ENCODE measurements around the gene PLEKHG4. TPM values are rescaled to one million over a fixed set of nuclear protein-coding genes. Genes with fewer than 3 reads are reported as not detected.

The PLEKHG4 gene
- total and polyA plus RNA-seq, 10 of the 15 experiments (the other 5 are each of a cell fraction or from before 2014, with no cell fraction given): 0.14 to 2.6 (median 0.99) TPM

DNA sequence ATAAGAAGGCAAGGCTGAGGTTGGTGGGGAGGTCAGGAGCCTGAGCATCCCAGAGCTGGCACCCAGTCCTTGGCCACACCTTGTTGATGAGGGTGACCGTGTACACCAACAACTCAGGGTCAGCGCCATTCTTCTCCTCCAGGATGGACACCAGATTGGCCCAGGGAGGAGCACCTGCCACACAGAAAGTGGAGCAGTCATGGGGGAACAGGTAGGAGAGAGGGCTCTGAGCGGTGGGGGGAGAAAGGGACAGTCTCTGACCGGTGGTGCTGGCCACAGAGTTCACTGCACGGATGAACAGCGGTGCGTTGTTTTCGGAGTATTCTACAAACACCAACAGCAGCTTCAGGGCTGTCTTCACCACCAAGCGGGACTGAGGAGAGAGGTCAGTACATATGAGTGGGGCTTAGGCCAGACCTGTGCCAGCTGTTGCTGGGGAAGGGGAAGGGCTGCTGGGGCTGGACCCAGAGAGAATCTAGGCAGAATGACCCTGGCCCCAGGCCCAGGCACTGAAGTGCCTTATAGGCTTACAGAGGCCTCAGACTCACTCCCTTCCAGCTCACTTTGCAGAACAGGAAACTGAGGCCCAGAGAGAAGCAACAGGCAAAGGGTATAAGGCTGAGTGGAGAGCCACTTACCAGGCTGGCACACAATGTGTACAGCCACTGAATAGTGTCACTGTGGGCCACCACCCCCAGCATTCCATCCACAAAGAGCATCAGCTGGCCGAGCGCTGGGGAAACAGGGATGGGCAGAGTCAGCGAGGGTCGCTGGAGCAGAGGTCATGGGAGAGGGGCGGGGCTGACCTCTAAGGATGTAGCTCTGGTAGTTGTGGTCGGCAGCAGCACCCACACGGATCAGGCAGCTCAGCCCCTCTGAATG is 41.7 kb upstream of the PLEKHG4 start:
- ATAC-seq (no peak), DNase-seq (ENCODE audit: low read depth, low spot score) (no peak), FAIRE-seq (no peak)
- no peaks in the 10 kb centered on the region for H3K9me3 ChIP-seq (replicated peaks; ENCODE audit: control insufficient read depth, insufficient read depth, low read length)
- in situ Hi-C loops (cut with MboI) (no loop called here), intact Hi-C loops (cut with micrococcal nuclease; ENCODE audit: unreplicated experiment) (no loop called here)
- peaks cover 20 to 33% of the 10 kb centered on the region in 2 experiments; a peak in 3 of 4 replicates for H3K36me3 ChIP-seq (ENCODE audit: control insufficient read depth in 2 of 2, insufficient read depth in 2 of 2, low read length in 1 of 2)
- TF ChIP-seq BHLHE40 (IDR thresholded peaks at IDR 0.05; ENCODE audit: borderline replicate concordance in 1 of 2, low read depth in 2 of 2, low read length in 1 of 2) (no peak), NR2C2 (IDR thresholded peaks at IDR 0.05; ENCODE audit: borderline replicate concordance, control insufficient read depth, insufficient read length, low read depth) (no peak), NFIC (IDR thresholded peaks at IDR 0.05; ENCODE audit: low read depth, low read length) (no peak), FOXK2 (IDR thresholded peaks at IDR 0.05) (no peak)
- TF ChIP-seq, protein P1, sequence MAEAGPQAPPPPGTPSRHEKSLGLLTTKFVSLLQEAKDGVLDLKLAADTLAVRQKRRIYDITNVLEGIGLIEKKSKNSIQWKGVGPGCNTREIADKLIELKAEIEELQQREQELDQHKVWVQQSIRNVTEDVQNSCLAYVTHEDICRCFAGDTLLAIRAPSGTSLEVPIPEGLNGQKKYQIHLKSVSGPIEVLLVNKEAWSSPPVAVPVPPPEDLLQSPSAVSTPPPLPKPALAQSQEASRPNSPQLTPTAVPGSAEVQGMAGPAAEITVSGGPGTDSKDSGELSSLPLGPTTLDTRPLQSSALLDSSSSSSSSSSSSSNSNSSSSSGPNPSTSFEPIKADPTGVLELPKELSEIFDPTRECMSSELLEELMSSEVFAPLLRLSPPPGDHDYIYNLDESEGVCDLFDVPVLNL (IDR thresholded peaks at IDR 0.05; ENCODE audit: low read depth, low read length): no peak
- 98% methylated on average over 16 of the region's 16 CpGs for WGBS (ENCODE audit: insufficient coverage, insufficient replicate concordance, low lambda C conversion rate, missing lambda C conversion rate)
- POLR2A ChIA-PET: interaction anchor here (1.1 kb wide), 1 partner anchor 11 kb away, joined by 4 read pairs; the partner anchor contains the start of gene TMEM208
- no peak overlapping the region for H3K4me3 ChIP-seq
- no peaks in the 10 kb centered on the region for H3K27me3 ChIP-seq (replicated peaks in 1 of 2; ENCODE audit: control insufficient read depth in 2 of 2, insufficient read depth in 2 of 2, low read length in 1 of 2)
- H3K4me2 ChIP-seq (ENCODE audit: control insufficient read depth, insufficient read depth): no peak overlapping the region
- no peak overlapping the region for H3K27ac ChIP-seq (ENCODE audit: control insufficient read depth, insufficient read depth)
- no peaks in the 10 kb centered on the region for H4K20me1 ChIP-seq (ENCODE audit: control insufficient read depth, insufficient read depth)
- SMC1A ChIA-PET (ENCODE audit: uncharacterized antibody, unreplicated experiment): interaction anchor here (1.4 kb wide), 1 partner anchor 9 kb away, joined by 6 read pairs; the partner anchor contains the start of gene FHOD1
- CTCF ChIA-PET: no interaction called here
- no peak overlapping the region for H2AFZ ChIP-seq (ENCODE audit: control insufficient read depth, low read depth, low read length)
- H3K9ac ChIP-seq (ENCODE audit: control insufficient read depth, insufficient read depth, low read length): no peak overlapping the region
- H3K4me1 ChIP-seq (ENCODE audit: control insufficient read depth, insufficient read depth, low read length): peaks cover 7% of the 10 kb centered on the region; the same call in 1 of the 2 replicates
- H3K79me2 ChIP-seq (ENCODE audit: control insufficient read depth, insufficient read depth, low read length): peaks cover 11% of the 10 kb centered on the region
- no TSS peak for BruUV-seq (replicated peaks)
- RAD21 ChIA-PET (ENCODE audit: unreplicated experiment): interaction anchor here (0.7 kb wide), 1 partner anchor 8 kb away, joined by 4 read pairs; no protein-coding TSS in a partner anchor
